Measurements from ENCODE around the gene FAM9C. TPM values are rescaled to one million over a fixed set of nuclear protein-coding genes. Genes with fewer than 3 reads are reported as not detected.
"Not testable (repeated sequence)": the region's sequence is repeated elsewhere in the genome, so short reads cannot be mapped to it uniquely, and the experiment has no call there.

FAM9C gene
- total and polyA plus RNA-seq, 2 donors from 2014 or later, result not detected

- intact Hi-C loops (cut with DNase I), result no loop called here
- H3K9me3 ChIP-seq (ENCODE audit: control insufficient read depth in 2 of 3, insufficient read depth in 1 of 3, low read length in 3 of 3), result no peaks in the 10 kb centered on the region
- no peaks in the 10 kb centered on the region for H3K27me3 ChIP-seq (ENCODE audit: control insufficient read depth, insufficient read depth, low read length)
These were observed 43.7 kb upstream of the FAM9C start for GRCh38 chrX:13088156-13088487.

GRCh38 chrX:13087322-13088155, 43.1 kb upstream of the FAM9C start:
- no peak for TF ChIP-seq CTCF (IDR thresholded peaks at IDR 0.05; ENCODE audit: borderline replicate concordance, extremely low read depth, insufficient read depth)
- Histone ChIP-seq H3K36me3 (ENCODE audit: control insufficient read depth in 2 of 3, insufficient read depth in 3 of 3, low read length in 3 of 3) (no peaks in the 10 kb centered on the region), H3K27me3 (ENCODE audit: control insufficient read depth, insufficient read depth, low read length) (no peaks in the 10 kb centered on the region), H3K4me3 (ENCODE audit: low read length in 3 of 3) (no peak overlapping the region), H3K27ac (ENCODE audit: low read depth in 2 of 2, low read length in 2 of 2) (no peak overlapping the region), H3K9me3 (ENCODE audit: control insufficient read depth in 2 of 3, insufficient read depth in 1 of 3, low read length in 3 of 3) (no peaks in the 10 kb centered on the region), H3K4me1 (ENCODE audit: control insufficient read depth in 2 of 3, insufficient read depth in 2 of 3, low read depth in 1 of 3, low read length in 3 of 3) (peaks cover 0 to under 1% (median under 1%) of the 10 kb centered on the region in 3 donors), H3K9ac (ENCODE audit: low read length in 3 of 3) (no peak overlapping the region)
- FAIRE-seq, result no peak
- intact Hi-C loops (cut with DNase I), result no loop called here
- DNase-seq, result no peak

More at GRCh38 chrX:13088156-13088487, 43.7 kb upstream of the FAM9C start:
- FAIRE-seq (no peak), DNase-seq (no peak)
- H3K9ac ChIP-seq (ENCODE audit: low read length in 3 of 3), result no peak overlapping the region
- H3K36me3 ChIP-seq (ENCODE audit: control insufficient read depth in 2 of 3, insufficient read depth in 3 of 3, low read length in 3 of 3), result no peaks in the 10 kb centered on the region
- no peaks in the 10 kb centered on the region for H3K4me1 ChIP-seq (ENCODE audit: control insufficient read depth in 2 of 3, insufficient read depth in 2 of 3, low read depth in 1 of 3, low read length in 3 of 3)
- TF ChIP-seq CTCF (IDR thresholded peaks at IDR 0.05; ENCODE audit: borderline replicate concordance, extremely low read depth, insufficient read depth), result no peak
- H3K4me3 ChIP-seq (ENCODE audit: low read length in 3 of 3), result no peak overlapping the region
- no peak overlapping the region for H3K27ac ChIP-seq (ENCODE audit: low read depth in 2 of 2, low read length in 2 of 2)

GRCh38 chrX:13086793-13087321, 42.4 kb upstream of the FAM9C start:
- not testable (repeated sequence) for FAIRE-seq

GRCh38 chrX:13086076-13086475, 41.7 kb upstream of the FAM9C start:
- Histone ChIP-seq H3K9ac (ENCODE audit: low read length in 3 of 3) (no peak overlapping the region), H3K4me1 (ENCODE audit: control insufficient read depth in 2 of 3, insufficient read depth in 2 of 3, low read depth in 1 of 3, low read length in 3 of 3) (peaks cover 2 to 8% (median 4%) of the 10 kb centered on the region in 3 donors), H3K4me3 (ENCODE audit: low read length in 3 of 3) (no peak overlapping the region), H3K36me3 (ENCODE audit: control insufficient read depth in 2 of 3, insufficient read depth in 3 of 3, low read length in 3 of 3) (no peaks in the 10 kb centered on the region), H3K27ac (ENCODE audit: low read depth in 2 of 2, low read length in 2 of 2) (no peak overlapping the region), H3K27me3 (ENCODE audit: control insufficient read depth, insufficient read depth, low read length) (no peaks in the 10 kb centered on the region), H3K9me3 (ENCODE audit: control insufficient read depth in 2 of 3, insufficient read depth in 1 of 3, low read length in 3 of 3) (no peaks in the 10 kb centered on the region)
- DNase-seq (no peak), FAIRE-seq (no peak)
- TF ChIP-seq CTCF (IDR thresholded peaks at IDR 0.05; ENCODE audit: borderline replicate concordance, extremely low read depth, insufficient read depth), result no peak
- intact Hi-C loops (cut with DNase I), result no loop called here

More at GRCh38 chrX:13086793-13087321, 42.4 kb upstream of the FAM9C start:
- H3K27me3 ChIP-seq (ENCODE audit: control insufficient read depth, insufficient read depth, low read length); intact Hi-C loops (cut with DNase I); DNase-seq; H3K27ac ChIP-seq (ENCODE audit: low read depth in 2 of 2, low read length in 2 of 2); H3K9me3 ChIP-seq (ENCODE audit: control insufficient read depth in 2 of 3, insufficient read depth in 1 of 3, low read length in 3 of 3); H3K36me3 ChIP-seq (ENCODE audit: control insufficient read depth in 2 of 3, insufficient read depth in 3 of 3, low read length in 3 of 3); H3K4me3 ChIP-seq (ENCODE audit: low read length in 3 of 3); H3K9ac ChIP-seq (ENCODE audit: low read length in 3 of 3); H3K4me1 ChIP-seq (ENCODE audit: control insufficient read depth in 2 of 3, insufficient read depth in 2 of 3, low read depth in 1 of 3, low read length in 3 of 3): not testable (repeated sequence)
